Esophagus muscularis mucosa (tissue), 4 donors: ENCODE data around the gene ATP1A2. TPM values are rescaled to one million over a fixed set of nuclear protein-coding genes. Genes with fewer than 3 reads are reported as not detected.

Experiments
- DNase-seq: peaks from one replicate; pipeline ENCODE4 v3.0.0-alpha.2; 2017; ENCODE audit errors: extremely low spot score
- H3K27ac ChIP-seq, 4 donors: fragments of 200-600 bp; sonication (generic); replicated peaks in 1 of 4; 1 replicate in 3 of 4; 2 replicates in 1 of 4; pipeline ENCODE4 v1.5.1; 2016 to 2019; ENCODE audit warnings: mild to moderate bottlenecking in 1 of 4
- H3K27me3 ChIP-seq, 4 donors: fragments of 200-600 bp; sonication (generic); one replicate each; pipeline versions ENCODE4 v1.5.1 to v1.6.0; 2016 to 2019
- H3K36me3 ChIP-seq, 4 donors: fragments of 200-600 bp; sonication (generic); one replicate each; pipeline ENCODE4 v1.5.1; 2016 to 2019
- H3K4me1 ChIP-seq, 4 donors: fragments of 200-600 bp; sonication (generic); one replicate each; pipeline ENCODE4 v1.5.1; 2016 to 2019
- H3K4me3 ChIP-seq, 4 donors: fragments of 200-600 bp; sonication (generic); 1 replicate in 2 of 4; 2 replicates in 2 of 4; pipeline ENCODE4 v1.5.1; 2016 to 2019; ENCODE audit warnings: mild to moderate bottlenecking in 4 of 4, moderate library complexity in 1 of 4
- H3K9me3 ChIP-seq, 4 donors: fragments of 200-600 bp; sonication (generic); 1 replicate in 3 of 4; 2 replicates in 1 of 4; pipeline ENCODE4 v1.5.1; 2016 to 2019
- CTCF ChIP-seq, 3 experiments: fragments of 200-600 bp in 2 of 3; fragments of 450-650 bp in 1 of 3; sonication (generic) in 2 of 3; IDR thresholded peaks; one replicate each; pipeline ENCODE4 v1.5.1; 2017 to 2019; ENCODE audit warnings: antibody characterized with exemption in 3 of 3, mild to moderate bottlenecking in 2 of 3, moderate library complexity in 1 of 3
- EP300 ChIP-seq: sonication (generic); formaldehyde crosslinking; IDR thresholded peaks from one replicate; pipeline ENCODE4 v1.6.1; 2017; ENCODE audit warnings: antibody characterized with exemption
- POLR2A ChIP-seq: fragments of 450-650 bp; IDR thresholded peaks from one replicate; pipeline ENCODE4 v1.6.1; 2017; ENCODE audit warnings: antibody characterized with exemption, moderate library complexity, mild to moderate bottlenecking, low read depth
- POLR2AphosphoS5 ChIP-seq, 2 donors: sonication (generic); formaldehyde crosslinking; IDR thresholded peaks; one replicate each; pipeline ENCODE4 v1.6.1; 2017; ENCODE audit warnings: antibody characterized with exemption in 2 of 2
- WGBS: methylation state at CpG from one replicate; pipeline ENCODE4 v1.1.5; 2018; 5-methylcytosine and 5-hydroxymethylcytosine counted together
- intact Hi-C: fragments of 100-400 bp; cut with DNase I; formaldehyde crosslinking; loops from one replicate; pipeline ENCODE4 v1.15.1; 2023
- total RNA-seq, 4 donors: library from RNA; depleted of rRNA; stranded (reverse); fragments of >200 nt; gene quantifications; one replicate each; pipeline versions ENCODE4 v1.1.0 to v1.2.1, GENCODE V29; 2016

The ATP1A2 gene
- total RNA-seq, 4 donors from 2014 or later, result 101 to 214 (median 130) TPM

- WGBS, result 93% methylated on average over 6 of the region's 6 CpGs
- intact Hi-C loops, result no loop called here
- H3K4me3 ChIP-seq, result no peak overlapping the region
- no peak overlapping the region for H3K27ac ChIP-seq
- no peak for TF ChIP-seq CTCF (IDR thresholded peaks at IDR 0.05)
- no peak for TF ChIP-seq POLR2A
- no peak for TF ChIP-seq EP300
- no peak for TF ChIP-seq POLR2AphosphoS5 (IDR thresholded peaks at IDR 0.05)
- no peaks in the 10 kb centered on the region for H3K9me3 ChIP-seq
- H3K4me1 ChIP-seq, result no peaks in the 10 kb centered on the region
- DNase-seq, result no peak
- H3K27me3 ChIP-seq, result no peaks in the 10 kb centered on the region
- no peaks in the 10 kb centered on the region for H3K36me3 ChIP-seq
These were observed 52.0 kb downstream of the ATP1A2 start for GRCh38 chr1:160167580-160167979.

DNA sequence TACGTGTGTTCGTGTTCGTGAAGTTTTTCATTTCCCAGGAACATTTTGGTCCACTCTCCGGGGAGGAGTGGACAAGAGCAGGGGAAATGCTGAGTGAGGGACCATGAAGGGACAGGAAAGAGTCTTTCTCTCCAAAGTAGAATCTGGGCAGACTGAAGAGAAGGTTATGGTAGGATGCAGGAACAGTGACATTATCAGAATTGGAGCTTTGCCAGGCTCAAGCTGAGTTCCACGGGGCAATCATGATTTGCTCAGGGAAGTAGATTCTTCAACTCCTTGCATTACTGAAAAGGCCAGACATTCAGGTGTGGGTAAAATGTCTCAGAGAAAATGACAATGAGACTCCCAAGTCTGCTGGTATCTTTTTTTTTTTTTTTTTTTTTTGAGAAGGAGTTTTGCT, 52.5 kb downstream of the ATP1A2 start:
- H3K27me3 ChIP-seq, result no peaks in the 10 kb centered on the region
- no peaks in the 10 kb centered on the region for H3K9me3 ChIP-seq
- H3K4me1 ChIP-seq, result no peaks in the 10 kb centered on the region
- H3K36me3 ChIP-seq, result no peaks in the 10 kb centered on the region
- 79% methylated on average over 5 of the region's 5 CpGs for WGBS
- no peak overlapping the region for H3K4me3 ChIP-seq
- intact Hi-C loops, result no loop called here
- no peak for DNase-seq
- no peak for TF ChIP-seq EP300
- no peak for TF ChIP-seq POLR2A
- TF ChIP-seq POLR2AphosphoS5 (IDR thresholded peaks at IDR 0.05), result no peak
- no peak for TF ChIP-seq CTCF (IDR thresholded peaks at IDR 0.05)
- no peak overlapping the region for H3K27ac ChIP-seq

- no peaks in the 10 kb centered on the region for H3K9me3 ChIP-seq
- no peak for TF ChIP-seq POLR2A
- TF ChIP-seq CTCF (IDR thresholded peaks at IDR 0.05), result no peak
- TF ChIP-seq POLR2AphosphoS5 (IDR thresholded peaks at IDR 0.05), result no peak
- TF ChIP-seq EP300, result no peak
- no peaks in the 10 kb centered on the region for H3K27me3 ChIP-seq
- H3K36me3 ChIP-seq, result no peaks in the 10 kb centered on the region
- H3K4me3 ChIP-seq, result no peak overlapping the region
- DNase-seq, result no peak
- no peaks in the 10 kb centered on the region for H3K4me1 ChIP-seq
- intact Hi-C loops, result no loop called here
- 87% methylated on average over 13 of the region's 13 CpGs for WGBS
- no peak overlapping the region for H3K27ac ChIP-seq
These were observed 53.2 kb downstream of the ATP1A2 start for GRCh38 chr1:160168609-160169369.

- TF ChIP-seq POLR2A (no peak), CTCF (IDR thresholded peaks at IDR 0.05) (no peak), POLR2AphosphoS5 (IDR thresholded peaks at IDR 0.05) (no peak), EP300 (no peak)
- Histone ChIP-seq H3K27ac (no peak overlapping the region), H3K4me1 (no peaks in the 10 kb centered on the region), H3K9me3 (no peaks in the 10 kb centered on the region), H3K27me3 (no peaks in the 10 kb centered on the region), H3K36me3 (no peaks in the 10 kb centered on the region), H3K4me3 (no peak overlapping the region)
- intact Hi-C loops, result no loop called here
- no peak for DNase-seq
- WGBS, result 69% methylated on average over 15 of the region's 15 CpGs
These were observed 54.2 kb downstream of the ATP1A2 start for GRCh38 chr1:160169553-160170399.
